Stimulated activated CD8-positive, alpha-beta memory T cell treated with anti-CD3 and anti-CD28 coated beads, Interleukin-7, amount 100 ng/mL, for 4 hours (primary cell): ENCODE data around the gene RHBDD1.

Experiments
- DNase-seq, 2 donors: peaks; one replicate each; pipeline ENCODE4 v3.0.0-alpha.2; 2020; ENCODE audit warnings: low read depth in 2 of 2

RHBDD1 gene

DNA sequence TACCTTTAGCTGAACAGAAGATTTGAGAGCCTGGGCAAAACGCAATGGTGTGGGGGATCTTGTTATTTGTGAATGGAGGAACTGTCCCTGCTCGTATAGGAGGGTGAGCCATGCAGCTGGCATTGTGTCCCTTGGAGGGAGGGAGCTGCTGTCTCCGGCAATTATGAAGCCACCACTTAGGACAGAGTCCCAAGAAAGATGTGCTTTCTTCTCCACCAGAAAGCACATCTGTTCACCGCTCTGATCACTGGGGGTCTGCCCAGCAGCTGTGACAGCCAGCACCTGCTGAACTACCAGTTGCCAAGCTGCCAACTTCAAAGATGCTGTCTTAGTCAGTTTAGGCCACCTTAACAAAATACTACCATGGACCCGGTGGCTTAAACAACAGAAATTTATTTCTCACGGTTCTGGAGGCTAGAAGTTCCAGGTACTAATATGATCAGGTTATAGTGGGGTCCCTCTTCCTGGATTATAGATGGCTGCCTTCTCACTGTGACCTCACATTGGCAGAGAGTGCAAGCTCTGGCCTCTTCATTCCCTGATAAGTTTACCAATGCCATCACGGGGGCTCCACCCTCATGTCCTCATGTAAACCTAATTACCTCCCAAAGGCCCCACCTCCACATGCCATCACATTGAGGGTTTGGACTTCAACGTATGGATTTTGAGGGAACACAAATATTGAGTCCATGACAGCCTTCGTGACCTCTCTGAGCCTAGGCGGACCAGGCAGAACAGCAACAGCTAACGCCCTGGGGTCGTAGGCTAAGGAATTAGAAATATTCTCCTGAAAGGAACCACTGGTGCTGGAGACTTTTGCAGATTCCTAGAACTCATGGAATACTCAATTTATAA, 148.3 kb downstream of the RHBDD1 start:
- no peak for DNase-seq

DNA sequence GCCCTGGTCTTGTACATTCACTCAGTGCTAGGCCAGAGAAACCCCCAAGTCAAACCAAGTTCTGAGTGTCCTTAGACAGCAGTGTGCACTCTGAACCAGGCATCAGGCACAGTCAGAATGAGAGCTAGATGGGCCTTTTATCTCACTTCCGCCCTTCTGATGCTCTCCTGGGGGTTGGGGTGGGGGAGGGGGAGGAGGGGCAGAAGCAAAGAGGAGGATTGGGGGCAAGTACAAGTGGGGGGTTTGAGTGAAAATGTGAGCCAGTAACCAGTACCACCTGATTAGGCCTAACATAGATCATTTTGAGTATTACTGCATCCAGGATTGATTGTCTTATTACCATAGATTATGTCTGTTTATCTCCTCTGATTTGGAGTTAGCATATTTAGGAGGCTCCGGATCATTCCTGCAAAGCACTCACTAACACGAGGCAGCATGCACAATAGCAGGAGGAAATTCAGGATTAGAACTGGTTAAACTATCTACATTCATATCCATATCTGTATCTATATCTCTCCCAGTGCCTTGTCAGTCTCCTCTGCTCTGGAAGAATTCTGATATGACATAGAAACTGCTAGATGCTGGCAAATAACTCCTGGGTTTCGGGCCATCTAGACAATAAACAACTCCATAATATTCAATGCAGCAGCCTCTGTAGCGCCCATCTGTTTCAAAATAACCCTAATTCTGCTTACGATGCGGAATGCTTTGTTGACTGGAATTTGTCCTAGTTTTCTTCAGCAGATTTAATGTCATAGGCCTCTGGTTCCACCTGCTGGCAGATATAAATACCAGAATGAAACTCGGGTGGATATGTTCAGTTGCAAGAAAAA, 149.1 kb downstream of the RHBDD1 start:
- no peak for DNase-seq

DNA sequence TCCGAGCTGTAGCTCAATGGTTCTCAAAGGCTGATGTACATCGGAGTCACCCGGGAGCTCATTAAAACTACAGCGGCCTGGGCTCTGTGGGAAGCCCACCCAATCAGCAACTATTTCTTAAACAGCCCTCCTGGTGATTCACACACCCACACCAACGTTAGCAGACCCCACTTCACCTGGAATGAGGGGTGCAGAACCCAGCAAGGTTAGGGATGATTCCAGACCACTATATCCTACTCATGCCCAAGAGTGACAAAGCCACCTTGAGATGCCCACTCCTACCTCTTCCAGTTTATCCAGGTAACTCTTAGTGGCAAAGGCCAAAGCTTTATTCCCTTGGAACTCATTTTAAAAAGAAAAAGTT, 149.7 kb downstream of the RHBDD1 start:
- no peak for DNase-seq

DNA sequence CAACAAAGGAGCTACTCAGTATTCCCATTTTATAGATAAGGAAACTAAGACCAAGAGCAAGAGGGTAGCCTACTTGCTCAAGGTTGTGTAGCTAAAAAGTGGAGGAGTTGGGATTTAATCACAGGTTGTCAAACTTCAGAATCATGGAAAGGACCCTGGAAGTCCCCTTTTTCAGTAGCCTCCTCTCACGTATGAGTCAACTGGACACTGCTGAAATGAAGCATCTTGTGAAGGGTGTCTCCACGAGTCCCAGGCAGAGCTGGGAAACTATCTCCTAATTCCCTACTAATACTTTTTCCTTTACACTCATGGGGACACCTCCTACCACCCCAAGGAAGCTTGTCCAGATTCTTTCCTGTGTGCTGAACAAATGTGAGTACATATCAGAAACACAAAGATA, 155.8 kb downstream of the RHBDD1 start:
- no peak for DNase-seq

DNA sequence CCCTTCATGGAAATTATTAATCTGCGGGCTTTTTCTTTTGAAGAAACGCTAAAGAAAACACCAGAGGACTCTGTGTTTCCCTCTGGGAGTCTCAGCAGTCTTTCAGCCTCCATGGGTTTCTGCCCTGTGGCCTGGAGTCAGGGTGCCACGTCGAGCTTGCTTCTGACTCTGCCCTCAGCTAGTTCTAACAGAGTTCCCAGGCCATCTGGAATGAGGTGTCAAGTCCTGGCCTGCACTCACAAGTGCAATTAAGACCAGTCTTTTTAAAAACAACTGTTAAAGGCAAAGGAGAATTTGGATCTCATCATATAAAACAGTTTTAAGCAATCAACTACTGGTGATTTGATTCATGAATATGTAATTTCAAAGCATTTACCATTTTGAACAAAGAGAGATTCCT, 157.3 kb downstream of the RHBDD1 start:
- DNase-seq: no peak

DNA sequence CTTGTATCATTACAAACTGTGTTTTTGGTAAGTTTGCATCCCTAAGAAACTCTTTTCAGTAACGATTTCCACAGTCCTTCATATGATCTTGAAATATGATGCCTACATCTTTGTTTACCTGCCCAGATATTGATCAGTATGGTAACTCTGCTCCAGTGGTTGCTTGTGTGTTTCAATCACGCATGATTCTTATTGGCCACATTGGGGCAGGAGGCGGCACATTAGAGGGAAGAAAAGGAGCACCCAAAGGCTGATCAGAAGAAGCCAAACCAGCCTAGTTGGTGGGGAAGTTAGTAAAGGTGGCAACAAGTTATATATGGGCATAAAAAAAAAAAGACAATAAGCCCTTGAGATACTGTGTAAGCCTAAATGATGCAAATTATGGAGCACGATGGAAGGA, 158.9 kb downstream of the RHBDD1 start:
- DNase-seq: no peak

DNA sequence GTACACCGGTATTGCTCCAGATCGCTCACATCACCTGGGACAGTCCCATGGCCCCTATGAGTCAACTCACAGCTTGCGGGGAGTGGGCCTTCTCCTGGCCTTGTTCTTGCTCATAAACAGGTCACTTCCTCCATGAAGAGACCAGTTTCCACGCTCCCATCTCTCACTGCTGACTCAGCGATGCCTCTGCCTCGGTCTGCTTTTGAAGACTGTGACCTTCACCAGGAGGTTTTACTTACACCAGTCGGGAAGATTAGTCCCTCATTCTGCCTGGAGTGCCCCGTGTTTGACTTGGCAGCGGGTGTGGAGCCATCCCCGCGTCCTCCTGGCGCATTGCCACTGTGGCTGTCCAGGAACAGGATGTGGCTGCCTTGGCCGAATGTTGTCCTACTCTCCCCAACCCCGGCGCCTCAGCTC, 159.8 kb downstream of the RHBDD1 start:
- no peak for DNase-seq

DNA sequence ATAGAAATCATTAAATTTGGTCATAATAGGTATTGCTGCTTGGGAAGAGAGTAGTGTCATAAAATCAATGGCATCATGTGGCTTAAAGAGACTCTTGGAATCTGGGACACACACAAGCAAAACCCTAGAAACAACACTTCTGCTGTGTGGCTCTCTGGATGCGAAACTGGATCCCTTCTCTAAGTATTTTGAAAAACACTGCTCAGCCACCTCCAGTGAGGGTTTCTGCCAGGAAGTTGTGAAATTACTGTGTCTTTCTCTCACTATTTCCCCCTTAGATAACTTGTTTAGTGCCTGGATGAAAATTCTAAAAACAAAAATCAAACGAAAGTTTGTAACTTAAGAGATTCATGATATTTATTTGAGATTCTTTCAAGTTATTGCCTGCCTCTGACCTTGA, 163.8 kb downstream of the RHBDD1 start:
- no peak for DNase-seq

DNA sequence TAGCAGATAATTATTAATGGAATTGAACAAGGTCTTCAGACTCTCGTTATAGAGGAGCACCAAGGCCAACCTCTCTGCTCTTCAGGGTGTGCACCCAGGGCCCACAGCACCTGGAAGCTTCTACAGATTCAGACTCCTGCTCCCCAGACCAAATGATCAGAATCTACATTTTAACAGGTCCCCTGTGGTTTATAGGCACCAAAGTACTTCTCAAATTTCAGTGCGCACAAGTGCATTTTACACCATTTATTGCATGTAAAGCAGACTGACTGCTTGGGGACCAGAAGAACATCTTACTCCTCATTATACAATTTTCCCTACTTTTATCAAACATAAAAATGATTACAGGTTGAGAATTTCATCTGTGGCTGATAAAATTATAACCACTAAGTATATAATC, 164.3 kb downstream of the RHBDD1 start:
- DNase-seq: no peak

DNA sequence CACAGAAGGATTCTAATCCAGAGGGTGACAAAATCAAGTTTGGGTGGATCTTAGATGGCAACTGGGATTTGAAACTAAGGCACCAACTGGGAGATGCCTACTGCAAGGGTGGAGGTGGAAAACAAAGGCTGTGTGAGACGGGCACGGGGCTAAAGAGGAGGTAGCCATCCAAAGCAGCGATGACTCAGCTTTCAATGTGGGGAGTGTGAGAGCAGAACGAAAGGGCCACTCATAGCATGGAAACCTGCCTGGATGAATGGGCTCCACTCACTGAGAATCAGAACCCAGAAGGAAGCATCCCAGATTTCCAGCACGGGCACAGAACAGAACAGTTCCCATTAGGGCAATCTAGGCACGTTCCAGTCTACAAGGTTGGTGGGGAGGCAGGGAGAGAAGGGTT, 168.6 kb downstream of the RHBDD1 start:
- DNase-seq: no peak

DNA sequence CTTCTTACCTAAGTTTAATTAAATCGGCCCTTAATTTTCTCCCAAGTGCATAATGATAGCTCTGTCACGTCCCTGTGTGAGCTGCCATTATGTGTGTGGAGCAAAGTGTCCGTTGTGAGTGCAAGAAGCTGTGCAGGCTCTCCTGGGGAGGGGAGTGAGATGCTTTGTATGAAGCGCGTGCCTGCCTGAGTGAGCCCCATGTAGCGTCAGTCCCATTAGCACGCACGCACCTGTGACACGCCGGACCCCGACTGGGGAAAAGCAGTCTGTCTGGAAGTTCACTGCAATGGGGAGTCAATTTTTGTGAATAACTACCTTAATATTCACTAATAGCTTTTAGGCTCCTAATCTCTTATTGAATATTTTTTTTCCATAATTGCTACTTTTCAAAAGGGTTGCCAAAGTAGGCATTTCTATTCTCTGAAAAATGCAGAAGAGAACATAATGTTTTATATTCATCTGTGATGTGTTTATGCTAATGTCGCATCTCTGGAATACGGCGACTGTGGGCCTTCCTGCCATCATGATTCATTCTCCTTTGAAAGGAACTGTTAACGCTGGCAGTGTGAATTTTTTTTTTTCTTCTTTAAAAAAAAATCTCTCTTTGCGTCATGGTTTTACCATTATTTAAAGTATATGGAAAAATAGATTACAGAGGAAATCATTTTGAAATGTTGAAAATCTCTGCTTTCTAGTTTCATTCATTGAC, 170.5 kb downstream of the RHBDD1 start:
- DNase-seq: no peak

DNA sequence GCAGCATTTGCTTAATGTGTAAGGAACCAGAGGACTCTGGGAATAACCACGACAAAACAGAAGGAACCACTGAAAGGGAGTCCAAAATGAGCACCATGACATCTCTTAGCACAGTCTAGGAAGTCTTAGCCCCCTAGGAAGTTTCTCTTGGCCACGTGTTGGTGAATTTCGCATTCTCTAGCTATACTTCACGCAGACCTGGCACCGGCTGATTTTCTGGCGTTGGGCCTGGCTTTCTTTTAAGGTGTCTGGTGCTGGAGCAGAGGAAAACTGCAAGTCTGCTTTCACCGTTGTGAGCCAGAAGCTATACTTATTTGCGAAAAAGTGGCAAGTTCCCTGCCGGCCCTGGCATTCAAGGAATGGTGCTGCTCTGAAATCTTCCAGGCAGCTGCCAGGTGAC, 171.3 kb downstream of the RHBDD1 start:
- DNase-seq: no peak

DNA sequence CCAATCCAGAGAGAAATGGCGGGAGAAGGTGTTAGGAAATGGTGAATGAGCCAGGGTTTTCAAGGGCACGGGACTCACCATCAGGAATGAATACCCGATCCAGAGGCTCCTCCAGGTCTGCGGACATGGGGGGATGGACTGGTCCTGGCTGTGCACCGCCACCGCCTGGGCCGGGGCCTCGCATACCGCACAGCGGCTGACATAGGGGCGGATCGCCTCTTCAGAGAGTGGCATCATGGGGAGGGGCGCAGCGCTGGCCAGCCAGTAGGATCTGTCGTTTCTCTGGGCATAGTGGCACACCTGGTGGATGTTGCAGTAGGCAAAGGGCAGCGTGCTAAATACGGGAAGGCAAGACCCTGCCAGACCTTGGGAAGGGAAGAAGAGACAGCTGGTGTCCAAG, 172.1 kb downstream of the RHBDD1 start:
- DNase-seq: no peak

DNA sequence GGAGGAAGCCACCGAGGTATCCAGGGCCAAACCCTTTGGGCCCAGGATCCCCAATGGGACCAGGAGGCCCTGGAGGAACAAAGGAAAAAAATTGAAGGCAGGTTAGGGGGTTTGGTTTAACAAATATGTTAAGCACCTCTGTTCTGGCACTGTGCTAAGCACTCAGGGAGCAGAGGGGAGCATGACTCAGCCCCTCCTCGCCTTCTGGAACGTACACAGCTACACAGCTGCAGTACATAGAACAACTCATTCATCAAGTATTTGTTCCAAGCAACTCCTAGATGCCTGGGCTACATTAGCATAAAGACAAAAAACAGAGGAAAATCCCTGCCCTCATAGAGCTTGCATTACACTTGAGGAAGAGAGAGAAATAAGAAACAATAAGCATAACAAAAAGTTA, 174.6 kb downstream of the RHBDD1 start:
- DNase-seq: no peak

DNA sequence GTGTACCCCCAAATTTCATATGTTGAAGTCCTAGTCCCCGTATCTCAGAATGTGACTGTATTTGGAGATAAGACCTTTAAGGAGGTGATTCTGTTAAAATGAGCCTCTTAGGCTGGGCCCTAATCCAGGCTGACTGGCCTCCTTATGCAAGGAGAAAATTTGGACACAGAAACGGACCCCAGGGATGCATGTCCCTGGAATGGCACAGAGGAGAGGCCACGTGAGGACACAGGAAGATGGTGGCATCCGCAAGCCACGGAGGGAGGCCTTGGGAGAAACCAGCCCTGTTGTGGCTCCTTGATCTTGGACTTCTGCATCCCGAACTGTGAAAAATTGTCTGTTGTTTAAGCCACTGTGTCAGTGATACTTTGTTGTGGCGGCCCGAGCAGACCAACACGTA, 177.5 kb downstream of the RHBDD1 start:
- no peak for DNase-seq

DNA sequence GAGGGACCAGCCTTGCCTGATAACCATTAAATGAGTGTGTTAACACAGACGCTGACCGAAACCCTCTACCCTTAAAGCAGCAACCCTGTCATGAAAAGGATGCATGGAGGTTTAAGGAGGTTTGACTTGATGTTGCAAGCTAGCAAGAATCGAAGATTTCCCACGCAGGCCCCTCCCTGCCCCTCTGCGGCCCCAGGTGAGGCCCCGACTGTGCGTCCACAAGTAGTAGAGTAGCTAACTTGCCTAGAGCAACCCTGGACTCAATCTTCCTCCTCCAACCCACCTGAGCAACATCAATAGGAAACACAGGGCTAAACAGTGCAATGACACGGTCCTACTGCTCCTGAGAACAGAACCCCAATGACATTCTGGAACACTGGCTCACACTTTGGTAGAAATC, 178.0 kb downstream of the RHBDD1 start:
- no peak for DNase-seq

DNA sequence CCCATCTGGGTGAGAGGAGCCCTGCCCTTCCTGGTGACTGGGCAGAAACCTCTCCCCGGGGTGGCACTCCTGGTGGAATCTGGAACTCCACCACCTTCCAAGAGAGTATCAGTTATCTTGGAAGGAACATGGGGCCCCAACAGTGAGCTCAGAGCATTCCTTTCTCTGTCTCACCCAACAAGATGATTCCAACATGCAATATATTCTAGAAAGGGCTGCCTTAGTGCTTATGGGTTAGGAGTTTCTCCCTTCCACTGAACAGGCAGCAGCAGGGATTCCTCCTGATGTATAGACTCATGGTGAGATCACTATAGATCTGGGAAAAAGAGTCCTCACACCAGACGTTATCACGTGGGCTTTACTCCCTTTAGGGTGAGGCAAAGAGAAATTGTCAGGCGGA, 181.0 kb downstream of the RHBDD1 start:
- DNase-seq: no peak

DNA sequence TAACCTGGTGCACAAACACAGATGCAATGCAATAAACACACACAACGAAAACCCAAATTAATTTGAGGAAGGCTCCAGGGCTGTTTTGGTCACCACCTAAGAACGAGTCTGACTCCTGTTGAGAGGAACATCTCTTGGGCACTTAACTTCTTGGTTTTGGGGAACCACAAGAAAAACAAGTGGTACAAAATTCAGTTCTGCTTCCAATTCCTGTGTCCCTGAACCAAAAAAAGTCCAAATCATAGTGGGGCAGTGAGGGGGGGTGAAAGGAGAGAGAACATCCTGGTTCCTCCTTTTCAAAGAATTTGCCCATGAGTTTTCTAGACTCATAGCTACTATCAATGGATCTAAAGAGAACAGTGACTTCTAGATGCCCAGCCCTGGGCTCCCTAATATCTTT, 184.6 kb downstream of the RHBDD1 start:
- no peak for DNase-seq

DNA sequence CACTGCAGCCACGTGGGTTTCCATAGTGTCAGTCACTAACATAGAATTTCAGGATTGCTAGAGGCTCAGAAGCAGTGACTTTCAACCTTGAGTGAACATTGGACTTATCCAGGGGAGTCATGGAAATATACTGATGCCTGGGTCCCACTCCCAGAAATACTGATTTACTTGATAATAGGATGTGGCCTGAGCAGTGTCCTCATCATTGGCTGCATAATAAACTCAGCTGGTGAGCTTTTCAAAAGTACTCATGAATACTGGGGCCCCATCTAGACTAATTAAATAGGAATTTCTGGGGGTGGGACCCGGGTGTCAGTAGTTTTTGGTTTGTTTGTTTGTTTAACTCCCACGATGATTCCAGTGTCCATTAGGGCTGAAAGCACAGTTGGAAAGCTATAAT, 186.8 kb downstream of the RHBDD1 start:
- no peak for DNase-seq

DNA sequence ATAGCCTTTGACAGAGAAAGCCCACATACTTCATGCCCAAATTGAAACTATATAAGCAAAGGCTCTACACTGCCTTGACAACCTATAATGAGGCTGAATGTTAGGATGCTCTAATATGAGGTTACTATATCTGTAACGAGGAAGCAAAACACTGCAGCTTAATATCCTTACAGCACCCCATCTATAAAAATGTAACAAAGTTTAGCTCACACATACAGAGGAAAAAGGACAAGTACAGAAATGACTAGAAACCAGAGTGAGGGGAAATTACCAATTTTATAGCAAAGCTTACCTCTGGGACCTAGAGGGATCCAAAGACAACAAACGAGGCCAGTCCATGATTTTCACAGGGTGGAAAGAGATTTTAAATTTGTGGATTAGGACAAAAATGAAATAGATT, 189.7 kb downstream of the RHBDD1 start:
- no peak for DNase-seq

DNA sequence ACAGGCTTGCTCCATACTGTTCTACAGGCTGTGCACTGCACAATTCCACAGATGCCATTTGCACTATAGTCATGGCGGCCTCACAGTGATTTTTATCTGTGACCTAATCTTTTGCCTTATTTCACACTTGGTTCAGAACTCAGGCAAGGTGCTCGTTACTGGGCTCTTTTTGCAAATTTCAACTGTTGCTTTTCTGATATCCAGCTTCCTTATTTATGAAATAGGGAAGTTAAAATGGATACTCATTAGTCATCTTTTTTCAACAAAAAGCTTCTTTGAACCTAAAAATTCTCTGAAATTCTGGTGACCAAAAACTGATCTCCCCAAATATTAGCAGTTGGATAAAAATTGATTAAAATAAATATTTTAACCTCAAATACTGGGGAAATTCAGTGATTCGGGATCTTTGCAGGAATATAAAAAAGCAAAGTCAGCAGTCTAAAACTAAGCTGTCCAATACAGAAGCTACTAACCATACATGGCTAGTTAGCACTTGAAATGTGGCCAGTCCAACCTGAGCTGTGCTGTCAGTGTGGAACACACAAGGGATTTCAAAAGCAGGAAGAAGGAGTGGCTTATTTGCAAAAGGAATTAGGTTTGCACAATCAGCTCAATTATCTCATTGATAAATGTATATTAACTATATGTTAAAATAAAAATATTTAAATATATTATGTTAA, 193.7 kb downstream of the RHBDD1 start:
- DNase-seq: no peak

DNA sequence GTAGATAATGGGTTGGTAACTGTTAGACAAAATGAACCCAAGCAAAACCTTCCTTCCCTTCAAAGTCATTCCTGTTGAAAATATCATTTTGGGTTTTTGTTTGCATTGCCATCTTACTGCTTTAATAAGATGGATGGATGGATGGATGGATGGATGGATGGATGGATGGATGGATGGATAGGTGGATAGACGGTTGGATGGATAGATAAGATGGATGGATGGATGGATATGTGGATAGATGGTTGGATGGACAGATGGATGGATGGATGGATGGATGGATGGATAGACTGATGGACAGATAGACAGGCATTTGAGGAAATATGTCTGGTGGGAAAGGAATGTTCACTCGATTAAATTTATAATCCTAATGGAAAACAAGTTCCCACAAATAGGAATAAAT, 194.9 kb downstream of the RHBDD1 start:
- no peak for DNase-seq
